ENCODE data around the gene TTLL8. TPM values are rescaled to one million over a fixed set of nuclear protein-coding genes. Genes with fewer than 3 reads are reported as not detected.

Gene TTLL8
- total RNA-seq, 3 donors from 2014 or later (not counting 1 experiment from before 2014, with no cell fraction given) = not detected

- intact Hi-C loops (cut with micrococcal nuclease) = no loop called here
- H3K4me1 ChIP-seq (ENCODE audit: control insufficient read depth, insufficient read depth, low read length) = peaks cover 22% of the 10 kb centered on the region
- 81% methylated on average over 4 of the region's 4 CpGs for WGBS (ENCODE audit: insufficient coverage)
- no peak for TF ChIP-seq CTCF (IDR thresholded peaks at IDR 0.05)
- no peak for DNase-seq
- H3K36me3 Mint-ChIP-seq = no peaks in the 10 kb centered on the region
- H3K4me3 ChIP-seq (ENCODE audit: low read length) = no peak overlapping the region
- no peaks in the 10 kb centered on the region for H3K36me3 ChIP-seq (ENCODE audit: control insufficient read depth, insufficient read depth, low read length)
- H3K27ac Mint-ChIP-seq = no peak overlapping the region
- H3K27me3 Mint-ChIP-seq (ENCODE audit: low read depth in 2 of 2) = peaks cover 0 to 10% of the 10 kb centered on the region in 2 donors
- ATAC-seq = no peak
- peaks cover 5 to 11% of the 10 kb centered on the region in 2 donors for H3K4me1 Mint-ChIP-seq
- H3K9me3 Mint-ChIP-seq = peaks cover 0 to 2% of the 10 kb centered on the region in 2 donors
- H3K9me3 ChIP-seq (ENCODE audit: control insufficient read depth, insufficient read depth, low read length) = no peaks in the 10 kb centered on the region
- no peak overlapping the region for H3K4me3 Mint-ChIP-seq
- H3K27me3 ChIP-seq (ENCODE audit: control insufficient read depth, insufficient read depth, low read length) = peaks cover 10% of the 10 kb centered on the region
- H3K27ac ChIP-seq (ENCODE audit: low read length) = no peak overlapping the region
Observed at GRCh38 chr22:49996119-49996517, 62.0 kb downstream of the TTLL8 start.

DNA sequence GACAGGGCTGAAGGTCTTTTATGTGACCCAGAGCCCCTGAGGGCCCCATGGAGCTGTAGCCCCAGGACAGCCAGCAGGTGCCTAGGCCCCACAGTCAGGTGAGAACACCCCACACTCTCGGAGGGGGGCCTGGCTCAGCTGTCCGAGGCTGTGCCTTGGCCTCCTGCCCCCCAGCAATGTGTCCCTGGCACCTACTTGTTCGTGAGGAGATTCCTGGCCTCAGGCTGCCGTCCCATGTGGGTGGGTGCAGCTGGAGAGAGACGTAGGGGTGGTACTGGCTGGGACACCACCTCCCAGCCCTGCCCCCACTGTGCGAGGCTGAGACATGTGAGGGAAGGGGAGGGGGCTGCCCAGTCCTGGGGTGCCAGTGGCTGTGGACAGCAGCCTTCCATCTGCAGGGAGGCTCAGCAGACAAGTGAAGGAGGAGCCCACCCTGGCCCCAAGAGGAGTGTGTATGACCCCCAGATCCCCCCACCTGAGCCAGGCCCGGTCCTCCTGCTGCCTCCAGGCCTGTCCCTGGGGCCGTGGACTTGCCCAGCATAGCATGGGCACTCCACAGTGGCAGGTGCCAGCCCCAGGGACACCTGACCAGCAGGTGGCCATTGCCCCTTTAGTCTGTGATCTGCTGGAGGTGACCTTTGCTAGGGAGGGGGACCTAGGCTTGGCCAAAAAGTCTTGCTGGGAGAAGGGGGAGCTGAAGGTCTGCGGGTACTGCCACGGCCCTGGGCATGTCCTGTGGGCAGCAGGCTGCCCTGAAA, 62.6 kb downstream of the TTLL8 start:
- Mint-ChIP-seq H3K27me3 (ENCODE audit: low read depth in 2 of 2) (peaks cover 0 to 13% of the 10 kb centered on the region in 2 donors), H3K27ac (no peak overlapping the region), H3K36me3 (no peaks in the 10 kb centered on the region), H3K4me1 (peaks cover 5 to 11% of the 10 kb centered on the region in 2 donors), H3K4me3 (no peak overlapping the region), H3K9me3 (peaks cover 0 to 5% of the 10 kb centered on the region in 2 donors)
- no peak for DNase-seq
- Histone ChIP-seq H3K27ac (ENCODE audit: low read length) (no peak overlapping the region), H3K27me3 (ENCODE audit: control insufficient read depth, insufficient read depth, low read length) (peaks cover 9% of the 10 kb centered on the region), H3K4me1 (ENCODE audit: control insufficient read depth, insufficient read depth, low read length) (peaks cover 22% of the 10 kb centered on the region), H3K4me3 (ENCODE audit: low read length) (no peak overlapping the region), H3K36me3 (ENCODE audit: control insufficient read depth, insufficient read depth, low read length) (no peaks in the 10 kb centered on the region), H3K9me3 (ENCODE audit: control insufficient read depth, insufficient read depth, low read length) (no peaks in the 10 kb centered on the region)
- WGBS (ENCODE audit: insufficient coverage) = 87% methylated on average over 10 of the region's 10 CpGs
- TF ChIP-seq CTCF (IDR thresholded peaks at IDR 0.05) = no peak
- intact Hi-C loops (cut with micrococcal nuclease) = no loop called here
- ATAC-seq = no peak

DNA sequence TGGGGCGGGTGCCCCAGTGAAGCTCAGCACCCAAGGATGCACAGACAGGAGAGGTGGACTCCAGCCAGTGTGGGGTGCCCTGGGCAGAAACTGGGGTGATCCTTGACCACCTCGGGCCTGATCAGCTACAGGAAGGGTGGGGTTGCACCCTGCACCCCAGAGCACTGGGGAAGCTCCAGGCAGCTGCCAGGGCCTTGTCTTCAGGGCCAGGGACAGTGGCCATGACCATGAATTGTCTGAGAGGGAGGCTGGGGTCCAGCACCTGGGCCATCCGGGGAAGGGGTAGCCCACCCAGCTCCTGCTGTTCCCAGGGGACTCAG, 63.1 kb downstream of the TTLL8 start:
- no peak for ATAC-seq
- Histone ChIP-seq H3K36me3 (ENCODE audit: control insufficient read depth, insufficient read depth, low read length) (no peaks in the 10 kb centered on the region), H3K9me3 (ENCODE audit: control insufficient read depth, insufficient read depth, low read length) (no peaks in the 10 kb centered on the region), H3K27ac (ENCODE audit: low read length) (no peak overlapping the region), H3K4me1 (ENCODE audit: control insufficient read depth, insufficient read depth, low read length) (peaks cover 19% of the 10 kb centered on the region), H3K4me3 (ENCODE audit: low read length) (no peak overlapping the region), H3K27me3 (ENCODE audit: control insufficient read depth, insufficient read depth, low read length) (peaks cover 4% of the 10 kb centered on the region)
- no peak for TF ChIP-seq CTCF (IDR thresholded peaks at IDR 0.05)
- peaks cover 0 to 13% of the 10 kb centered on the region in 2 donors for H3K27me3 Mint-ChIP-seq (ENCODE audit: low read depth in 2 of 2)
- peaks cover 0 to 5% of the 10 kb centered on the region in 2 donors for H3K9me3 Mint-ChIP-seq
- H3K27ac Mint-ChIP-seq = no peak overlapping the region
- no peaks in the 10 kb centered on the region for H3K36me3 Mint-ChIP-seq
- intact Hi-C loops (cut with micrococcal nuclease) = no loop called here
- H3K4me3 Mint-ChIP-seq = no peak overlapping the region
- H3K4me1 Mint-ChIP-seq = peaks cover 5 to 11% of the 10 kb centered on the region in 2 donors
- WGBS (ENCODE audit: insufficient coverage) = 61% methylated on average over 3 of the region's 3 CpGs
- no peak for DNase-seq
